ENCODE results near the gene RALA.

RALA gene

DNA sequence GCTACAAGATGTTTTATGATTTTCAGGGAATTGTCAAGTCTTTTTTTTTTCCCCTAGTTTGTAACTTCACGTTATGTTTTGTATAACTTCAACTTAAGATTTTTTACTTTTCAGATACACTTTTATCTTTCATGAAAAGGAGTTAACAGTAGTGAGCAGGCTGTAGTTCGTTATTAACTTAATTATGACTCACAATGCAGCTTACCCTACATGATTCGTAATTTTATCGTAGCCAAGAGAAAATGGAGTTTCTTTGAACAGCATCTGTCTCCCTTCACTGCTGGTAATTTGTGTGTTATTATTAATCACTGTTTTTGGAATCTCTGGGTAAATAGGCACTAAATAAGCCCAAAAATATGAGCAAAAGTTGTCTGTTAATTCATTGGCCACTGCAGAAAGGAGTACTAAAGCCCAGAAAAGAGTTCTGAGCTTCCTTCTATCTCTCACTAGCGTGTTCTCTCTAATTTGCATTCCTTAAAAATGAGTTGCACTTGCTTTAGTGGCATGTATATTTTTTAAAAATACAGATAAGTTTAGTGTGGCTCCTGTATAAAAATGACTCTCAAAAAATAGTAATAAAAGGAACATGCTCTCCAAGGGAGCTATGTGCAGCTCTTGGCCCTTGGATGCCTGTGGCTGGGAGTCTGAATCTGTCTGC is 36.1 kb downstream of the RALA start:
- no peaks in the 10 kb centered on the region; the same call in 1 of the 2 replicates for H3K36me3 ChIP-seq (ENCODE audit: insufficient read depth)
- peaks cover 5% of the 10 kb centered on the region; the same call in 1 of the 2 replicates for H3K79me2 ChIP-seq (ENCODE audit: insufficient read depth, low read depth)
- H3K4me2 ChIP-seq, result no peak overlapping the region
- H3K4me1 ChIP-seq (ENCODE audit: low read depth, poor library complexity, severe bottlenecking), result peaks cover 31% of the 10 kb centered on the region
- no peaks in the 10 kb centered on the region for H3K27me3 ChIP-seq (ENCODE audit: insufficient read depth, low read depth)
- no peak overlapping the region for H3K27ac ChIP-seq
- no peaks in the 10 kb centered on the region for H4K20me1 ChIP-seq (ENCODE audit: insufficient read depth)
- H3K4me3 ChIP-seq (IDR thresholded peaks at IDR 0.05; ENCODE audit: insufficient read depth, low read depth, low read length), result no peak overlapping the region
- H2AFZ ChIP-seq (ENCODE audit: low read depth), result no peak overlapping the region
- TF ChIP-seq CTCF (conservative IDR thresholded peaks at IDR 0.05; ENCODE audit: low read depth, low read length), result no peak
- H3K9ac ChIP-seq, result no peak overlapping the region

GRCh38 chr7:39661960-39662359 is 38.6 kb downstream of the RALA start:
- peaks cover 10% of the 10 kb centered on the region for H3K4me1 ChIP-seq (ENCODE audit: low read depth, poor library complexity, severe bottlenecking)
- H3K27ac ChIP-seq, result no peak overlapping the region
- no peak overlapping the region for H3K9ac ChIP-seq
- no peaks in the 10 kb centered on the region for H3K27me3 ChIP-seq (ENCODE audit: insufficient read depth, low read depth)
- H3K36me3 ChIP-seq (ENCODE audit: insufficient read depth), result no peaks in the 10 kb centered on the region; the same call in 1 of the 2 replicates
- H3K79me2 ChIP-seq (ENCODE audit: insufficient read depth, low read depth), result no peaks in the 10 kb centered on the region
- H3K4me2 ChIP-seq, result no peak overlapping the region
- no peak overlapping the region for H3K4me3 ChIP-seq (IDR thresholded peaks at IDR 0.05; ENCODE audit: insufficient read depth, low read depth, low read length)
- no peak overlapping the region for H2AFZ ChIP-seq (ENCODE audit: low read depth)
- no peak for TF ChIP-seq CTCF (conservative IDR thresholded peaks at IDR 0.05; ENCODE audit: low read depth, low read length)
- no peaks in the 10 kb centered on the region for H4K20me1 ChIP-seq (ENCODE audit: insufficient read depth)

GRCh38 chr7:39663263-39663662 is 39.9 kb downstream of the RALA start:
- Histone ChIP-seq H3K79me2 (ENCODE audit: insufficient read depth, low read depth) (no peaks in the 10 kb centered on the region), H3K36me3 (ENCODE audit: insufficient read depth) (no peaks in the 10 kb centered on the region; the same call in 1 of the 2 replicates), H3K9ac (no peak overlapping the region), H4K20me1 (ENCODE audit: insufficient read depth) (no peaks in the 10 kb centered on the region), H2AFZ (ENCODE audit: low read depth) (no peak overlapping the region), H3K4me3 (IDR thresholded peaks at IDR 0.05; ENCODE audit: insufficient read depth, low read depth, low read length) (no peak overlapping the region), H3K27me3 (ENCODE audit: insufficient read depth, low read depth) (no peaks in the 10 kb centered on the region), H3K4me2 (no peak overlapping the region), H3K27ac (no peak overlapping the region), H3K4me1 (ENCODE audit: low read depth, poor library complexity, severe bottlenecking) (peaks cover 4% of the 10 kb centered on the region)
- no peak for TF ChIP-seq CTCF (conservative IDR thresholded peaks at IDR 0.05; ENCODE audit: low read depth, low read length)

DNA sequence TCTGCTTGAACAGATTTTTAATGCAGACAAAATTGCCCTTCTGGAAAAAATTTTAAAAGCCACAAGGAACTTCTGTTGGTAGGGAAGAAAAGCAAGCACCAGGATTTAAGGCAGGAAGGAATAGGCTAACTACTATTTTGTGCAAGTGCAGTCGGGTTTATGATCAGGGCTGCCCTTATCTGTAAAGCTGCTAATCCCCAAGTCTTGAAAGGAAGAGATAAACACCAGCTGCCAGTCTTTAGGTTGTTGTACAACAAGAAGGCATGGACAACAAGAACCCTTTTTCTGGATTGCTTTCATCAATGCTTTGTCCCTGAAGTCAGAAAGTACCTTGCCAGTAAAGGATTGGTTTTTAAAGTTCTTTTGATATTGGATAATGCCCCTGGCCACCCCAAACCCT is 40.7 kb downstream of the RALA start:
- TF ChIP-seq CTCF (conservative IDR thresholded peaks at IDR 0.05; ENCODE audit: low read depth, low read length), result no peak
- Histone ChIP-seq H3K9ac (no peak overlapping the region), H3K4me2 (no peak overlapping the region), H2AFZ (ENCODE audit: low read depth) (no peak overlapping the region), H4K20me1 (ENCODE audit: insufficient read depth) (no peaks in the 10 kb centered on the region), H3K36me3 (ENCODE audit: insufficient read depth) (no peaks in the 10 kb centered on the region; the same call in 1 of the 2 replicates), H3K79me2 (ENCODE audit: insufficient read depth, low read depth) (no peaks in the 10 kb centered on the region), H3K27me3 (ENCODE audit: insufficient read depth, low read depth) (no peaks in the 10 kb centered on the region), H3K27ac (no peak overlapping the region), H3K4me1 (ENCODE audit: low read depth, poor library complexity, severe bottlenecking) (no peaks in the 10 kb centered on the region), H3K4me3 (IDR thresholded peaks at IDR 0.05; ENCODE audit: insufficient read depth, low read depth, low read length) (no peak overlapping the region)

All from KMS-11 (cell line).